ENCODE data around the gene PACSIN1. TPM values are rescaled to one million over a fixed set of nuclear protein-coding genes. Genes with fewer than 3 reads are reported as not detected.
A peak's percentile ranks its signal among the peaks of the same experiment; 100 is the strongest.

PACSIN1 gene
- total RNA-seq, 3 donors from 2014 or later: 0.29 to 0.33 TPM; not detected in 1

DNA sequence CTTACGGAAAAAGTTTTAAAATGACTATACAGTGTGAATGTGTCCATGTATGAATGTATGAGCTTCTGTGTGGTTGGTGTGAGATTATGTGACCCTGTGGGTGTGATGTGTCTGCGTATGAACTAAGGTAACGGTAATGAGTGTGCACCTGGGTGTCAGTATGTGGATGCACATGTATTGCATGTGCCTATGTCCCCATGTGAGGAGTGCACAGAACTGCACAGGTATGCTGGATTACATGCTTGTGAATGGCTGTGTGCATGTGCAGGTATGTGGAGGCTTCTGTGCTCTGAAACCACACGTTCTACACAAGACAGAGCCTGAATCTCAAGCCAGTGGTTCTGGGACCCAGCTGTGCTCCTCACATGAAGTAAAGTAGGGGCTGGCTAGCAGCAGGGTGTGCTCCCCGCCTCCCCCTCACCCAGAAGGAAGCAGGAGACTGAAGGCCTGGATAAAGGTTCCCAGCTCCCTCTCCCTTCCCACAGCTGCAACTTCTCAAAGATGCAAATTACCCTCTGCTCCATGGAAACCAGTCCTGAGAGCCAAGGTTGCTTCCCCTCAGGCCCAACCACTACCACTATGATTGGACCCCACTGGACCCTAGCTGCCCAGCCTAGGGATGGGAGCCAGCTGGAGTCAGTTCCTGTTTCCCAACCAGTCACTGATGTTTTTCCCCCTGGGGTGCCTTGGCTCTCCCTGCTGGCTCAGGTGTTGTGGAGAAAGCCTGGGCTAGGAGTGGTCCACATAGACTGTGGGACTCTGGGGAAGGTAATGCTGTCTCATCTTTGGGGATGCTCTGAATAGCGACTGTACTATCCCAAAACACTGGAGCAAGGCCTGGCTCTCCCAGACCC lies 115.1 kb downstream of the PACSIN1 start:
- peak in 1 of 2 donors; percentile 30 for DNase-seq (ENCODE audit: low spot score in 2 of 2)
- intact Hi-C loops (cut with DNase I; ENCODE audit: low total_unique reads): loop anchor here (5.0 kb wide), 1 partner anchor 704 kb away; no protein-coding TSS in a partner anchor
- Histone ChIP-seq H3K36me3 (no peaks in the 10 kb centered on the region), H3K27me3 (no peaks in the 10 kb centered on the region), H3K4me1 (peaks cover 0 to 3% of the 10 kb centered on the region in 2 donors), H3K9me3 (no peaks in the 10 kb centered on the region), H3K4me3 (no peak overlapping the region), H3K27ac (peak overlapping the region in 1 of 2 donors; percentile 38)
- TF ChIP-seq, protein P1, sequence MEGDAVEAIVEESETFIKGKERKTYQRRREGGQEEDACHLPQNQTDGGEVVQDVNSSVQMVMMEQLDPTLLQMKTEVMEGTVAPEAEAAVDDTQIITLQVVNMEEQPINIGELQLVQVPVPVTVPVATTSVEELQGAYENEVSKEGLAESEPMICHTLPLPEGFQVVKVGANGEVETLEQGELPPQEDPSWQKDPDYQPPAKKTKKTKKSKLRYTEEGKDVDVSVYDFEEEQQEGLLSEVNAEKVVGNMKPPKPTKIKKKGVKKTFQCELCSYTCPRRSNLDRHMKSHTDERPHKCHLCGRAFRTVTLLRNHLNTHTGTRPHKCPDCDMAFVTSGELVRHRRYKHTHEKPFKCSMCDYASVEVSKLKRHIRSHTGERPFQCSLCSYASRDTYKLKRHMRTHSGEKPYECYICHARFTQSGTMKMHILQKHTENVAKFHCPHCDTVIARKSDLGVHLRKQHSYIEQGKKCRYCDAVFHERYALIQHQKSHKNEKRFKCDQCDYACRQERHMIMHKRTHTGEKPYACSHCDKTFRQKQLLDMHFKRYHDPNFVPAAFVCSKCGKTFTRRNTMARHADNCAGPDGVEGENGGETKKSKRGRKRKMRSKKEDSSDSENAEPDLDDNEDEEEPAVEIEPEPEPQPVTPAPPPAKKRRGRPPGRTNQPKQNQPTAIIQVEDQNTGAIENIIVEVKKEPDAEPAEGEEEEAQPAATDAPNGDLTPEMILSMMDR (IDR thresholded peaks at IDR 0.05): no peak
- TF ChIP-seq POLR2A (IDR thresholded peaks at IDR 0.05) (no peak), POLR2AphosphoS5 (IDR thresholded peaks at IDR 0.05) (no peak)

DNA sequence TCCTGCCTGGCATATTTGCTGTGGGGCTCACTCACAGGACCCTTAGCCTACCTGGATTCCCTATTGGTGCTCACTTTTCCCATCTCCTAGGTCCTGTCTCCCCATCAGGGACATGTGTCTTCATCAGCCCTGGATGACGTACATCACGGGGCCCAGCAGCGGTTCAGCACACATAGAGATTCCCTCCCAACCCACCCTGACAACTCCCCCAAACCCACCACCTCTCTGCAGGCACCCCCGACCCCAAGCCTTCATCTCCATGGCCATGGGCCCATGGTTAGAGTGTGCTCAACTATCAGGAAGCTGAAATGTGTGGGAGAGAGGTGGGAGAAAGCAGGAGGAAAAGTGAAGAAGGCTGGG lies 115.7 kb downstream of the PACSIN1 start:
- DNase-seq (ENCODE audit: low spot score in 2 of 2): no peak
- TF ChIP-seq POLR2A (IDR thresholded peaks at IDR 0.05) (no peak), POLR2AphosphoS5 (IDR thresholded peaks at IDR 0.05) (no peak)
- TF ChIP-seq, protein P1 (IDR thresholded peaks at IDR 0.05): no peak
- no peaks in the 10 kb centered on the region for H3K9me3 ChIP-seq

DNA sequence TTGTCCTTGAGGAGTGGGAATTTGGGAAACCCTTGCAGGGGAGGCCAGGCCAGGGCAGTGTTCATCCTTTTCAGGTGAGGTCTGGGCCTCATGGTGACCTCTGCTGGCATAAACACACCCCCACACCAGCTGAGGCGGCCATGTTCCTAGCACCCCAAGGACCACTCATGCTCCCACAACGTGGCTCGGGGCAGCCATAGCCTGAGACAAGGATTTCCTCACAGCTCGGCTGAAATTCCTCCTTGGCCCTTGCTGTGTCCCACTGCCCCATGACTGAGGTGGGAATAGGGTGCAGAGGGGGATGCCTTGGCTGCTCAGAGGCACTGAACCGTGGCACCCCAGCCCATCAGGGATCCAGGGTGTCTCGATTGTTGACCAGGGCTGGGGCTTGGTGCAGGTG lies 117.6 kb downstream of the PACSIN1 start:
- intact Hi-C loops (cut with DNase I; ENCODE audit: low total_unique reads): loop anchor here (5.0 kb wide), 1 partner anchor 706 kb away; no protein-coding TSS in a partner anchor
- Histone ChIP-seq H3K4me1 (peaks cover 0 to 3% of the 10 kb centered on the region in 2 donors), H3K36me3 (no peaks in the 10 kb centered on the region), H3K9me3 (no peaks in the 10 kb centered on the region), H3K27me3 (no peaks in the 10 kb centered on the region), H3K27ac (no peak overlapping the region), H3K4me3 (no peak overlapping the region)
- DNase-seq (ENCODE audit: low spot score in 2 of 2): no peak
- TF ChIP-seq, protein P1 (IDR thresholded peaks at IDR 0.05): peak in 2 of 3 donors; percentile 9 to 15
- TF ChIP-seq POLR2A (IDR thresholded peaks at IDR 0.05): no peak

More for the DNA sequence above, 115.7 kb downstream of the PACSIN1 start:
- intact Hi-C loops (cut with DNase I; ENCODE audit: low total_unique reads): loop anchor here (5.0 kb wide), 1 partner anchor 704 kb away; no protein-coding TSS in a partner anchor
- no peaks in the 10 kb centered on the region for H3K27me3 ChIP-seq
- H3K36me3 ChIP-seq: no peaks in the 10 kb centered on the region
- H3K27ac ChIP-seq: peak overlapping the region in 1 of 2 donors; percentile 38
- peaks cover 0 to 3% of the 10 kb centered on the region in 2 donors for H3K4me1 ChIP-seq
- no peak overlapping the region for H3K4me3 ChIP-seq

DNA sequence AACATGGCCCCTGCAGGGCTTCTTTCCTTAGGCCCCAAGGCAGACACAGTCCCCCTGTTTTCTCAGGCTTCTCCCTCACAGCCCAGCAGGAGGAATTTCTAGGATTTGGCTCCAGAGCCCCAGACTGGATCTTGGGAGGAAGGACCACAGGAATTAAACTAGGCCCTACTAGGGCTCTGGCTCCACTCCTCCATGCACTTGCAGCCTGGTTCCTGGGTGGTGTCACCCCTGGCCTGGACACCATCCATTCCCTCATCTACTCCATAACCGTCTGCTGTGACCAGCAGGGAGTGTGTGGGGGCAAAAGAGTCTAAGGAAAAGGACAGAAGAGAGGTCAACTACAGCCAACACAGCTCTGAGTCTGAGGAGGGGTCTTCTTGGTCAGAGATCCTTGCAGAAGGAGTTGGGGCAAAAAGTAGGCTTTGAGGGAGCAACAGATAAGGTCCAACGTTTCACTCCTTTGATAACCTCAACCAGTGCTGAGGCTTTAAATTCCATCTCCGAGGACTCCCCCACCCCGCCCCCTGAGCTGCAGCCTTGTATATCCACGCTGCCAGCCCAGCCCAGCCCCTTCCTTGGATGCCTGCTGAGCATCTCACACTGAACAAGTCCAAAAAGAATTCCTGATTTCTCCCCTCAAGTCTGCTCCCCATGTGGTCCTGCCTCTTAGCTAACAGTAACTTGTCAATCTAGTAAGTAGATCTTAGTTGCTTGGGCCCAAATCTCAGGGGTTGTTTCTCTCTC lies 118.2 kb downstream of the PACSIN1 start:
- intact Hi-C loops (cut with DNase I; ENCODE audit: low total_unique reads): loop anchor here (5.0 kb wide), 1 partner anchor 707 kb away; no protein-coding TSS in a partner anchor
- no peak for DNase-seq (ENCODE audit: low spot score in 2 of 2)
- H3K9me3 ChIP-seq: no peaks in the 10 kb centered on the region

DNA sequence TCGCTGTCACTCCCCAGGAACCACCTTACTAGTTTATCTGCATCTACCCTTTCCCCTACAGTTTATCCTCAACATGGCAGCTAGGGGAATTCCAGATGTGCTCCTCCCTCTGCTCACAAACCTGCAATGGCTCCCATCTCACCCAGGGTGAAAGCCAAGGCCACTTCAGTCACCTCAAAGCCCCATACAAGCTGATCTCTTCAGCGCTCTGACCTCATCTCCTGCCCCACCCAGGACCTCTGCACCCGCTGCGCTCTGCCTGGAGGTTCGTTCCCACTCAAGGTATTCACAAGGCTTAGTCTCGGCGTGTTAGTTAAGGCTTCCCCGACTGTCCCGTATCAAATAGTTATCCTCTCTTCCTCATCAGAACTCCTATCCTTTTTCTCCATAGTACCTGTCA lies 118.8 kb downstream of the PACSIN1 start:
- DNase-seq (ENCODE audit: low spot score in 2 of 2): no peak
- peaks cover 0 to 3% of the 10 kb centered on the region in 2 donors for H3K4me1 ChIP-seq
- intact Hi-C loops (cut with DNase I; ENCODE audit: low total_unique reads): loop anchor here (5.0 kb wide), 1 partner anchor 707 kb away; no protein-coding TSS in a partner anchor
- no peaks in the 10 kb centered on the region for H3K36me3 ChIP-seq
- no peaks in the 10 kb centered on the region for H3K9me3 ChIP-seq
- H3K4me3 ChIP-seq: no peak overlapping the region
- no peak overlapping the region for H3K27ac ChIP-seq
- H3K27me3 ChIP-seq: no peaks in the 10 kb centered on the region
- TF ChIP-seq, protein P1 (IDR thresholded peaks at IDR 0.05): no peak
- TF ChIP-seq POLR2AphosphoS5 (IDR thresholded peaks at IDR 0.05) (no peak), POLR2A (IDR thresholded peaks at IDR 0.05) (no peak)

More for the DNA sequence above, 118.2 kb downstream of the PACSIN1 start:
- Histone ChIP-seq H3K27ac (no peak overlapping the region), H3K36me3 (no peaks in the 10 kb centered on the region), H3K27me3 (no peaks in the 10 kb centered on the region), H3K4me3 (no peak overlapping the region), H3K4me1 (peaks cover 0 to 3% of the 10 kb centered on the region in 2 donors)
- TF ChIP-seq POLR2AphosphoS5 (IDR thresholded peaks at IDR 0.05): no peak
- TF ChIP-seq POLR2A (IDR thresholded peaks at IDR 0.05): no peak

Other genes with a start within 250 kb of the PACSIN1 start
- 10 to 100 TPM; 10.9 to 20.9 (median 12.8) TPM for gene HMGA1, start 229.2 kb upstream of the PACSIN1 start, total RNA-seq
- 10 to 100 TPM; 22.0 to 25.3 (median 22.8) TPM for gene SMIM29, start 217.1 kb upstream of the PACSIN1 start, total RNA-seq
- gene NUDT3, start 73.4 kb upstream of the PACSIN1 start, total RNA-seq: 10 to 100 TPM; 28.7 to 33.8 (median 29.0) TPM
- 1,000 to 10,000 TPM; 2,573 to 5,786 (median 4,399) TPM for gene RPS10, start 40.0 kb upstream of the PACSIN1 start, total RNA-seq
- 100 to 1,000 TPM in 1 of 3 donors, 10 to 100 TPM in 1, under 1 TPM in 1; 0.48 to 123 (median 89.0) TPM for gene SPDEF, start 90.3 kb downstream of the PACSIN1 start, total RNA-seq
- 10 to 100 TPM; 58.3 to 87.1 (median 63.7) TPM for gene ILRUN, start 230.7 kb downstream of the PACSIN1 start, total RNA-seq

Measured in breast epithelium (tissue), 4 donors.